Stimulated activated CD8-positive, alpha-beta memory T cell treated with anti-CD3 and anti-CD28 coated beads, Interleukin-4, amount 100 ng/mL, for 4 hours (primary cell): ENCODE data around the gene PDGFC.

Experiments
- DNase-seq, 2 donors: peaks; one replicate each; pipeline ENCODE4 v3.0.0-alpha.2; 2020; ENCODE audit warnings: low read depth in 2 of 2, low spot score in 1 of 2

The PDGFC gene

GRCh38 chr4:156790866-156791265 is 180.7 kb downstream of the PDGFC start:
- no peak for DNase-seq

DNA sequence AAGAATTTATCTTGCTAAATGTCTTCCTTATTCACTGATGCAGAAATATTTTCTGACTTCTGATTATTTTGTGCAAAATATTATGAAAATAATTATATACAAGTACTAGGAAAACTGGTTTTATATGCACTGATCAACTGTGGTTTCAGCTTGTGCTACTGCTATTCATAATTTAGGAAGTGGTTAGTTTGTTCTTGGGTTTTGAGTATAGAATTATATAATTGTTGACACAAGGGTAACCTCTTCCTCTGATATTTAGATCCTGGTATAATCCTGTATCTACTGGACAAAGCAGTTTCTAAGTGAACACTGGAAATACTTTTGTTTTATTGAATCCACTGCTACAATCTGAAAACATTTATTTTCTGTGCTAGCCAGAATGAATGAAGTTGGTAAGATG is 182.8 kb downstream of the PDGFC start:
- no peak for DNase-seq

DNA sequence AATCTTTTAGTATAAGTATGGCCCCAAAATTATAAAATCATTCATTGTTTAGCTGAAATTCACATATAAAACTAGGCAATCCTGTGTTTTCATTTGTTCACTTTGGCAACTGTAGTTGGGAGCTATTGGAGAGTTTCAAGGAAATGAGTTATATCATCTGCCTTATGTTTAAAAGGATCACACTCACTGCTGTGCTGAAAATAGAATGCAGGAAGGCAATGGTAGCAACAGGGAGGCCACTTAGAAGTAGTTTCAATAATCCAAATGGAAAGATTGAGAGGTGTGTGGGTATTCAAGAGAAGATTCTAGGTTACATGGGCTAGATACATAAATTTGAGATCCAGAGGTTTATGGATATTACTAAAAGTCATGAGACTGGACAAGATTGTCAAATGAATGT is 184.9 kb downstream of the PDGFC start:
- DNase-seq, result no peak

- no peak for DNase-seq
Observed at GRCh38 chr4:156784970-156785369, 186.6 kb downstream of the PDGFC start.

DNA sequence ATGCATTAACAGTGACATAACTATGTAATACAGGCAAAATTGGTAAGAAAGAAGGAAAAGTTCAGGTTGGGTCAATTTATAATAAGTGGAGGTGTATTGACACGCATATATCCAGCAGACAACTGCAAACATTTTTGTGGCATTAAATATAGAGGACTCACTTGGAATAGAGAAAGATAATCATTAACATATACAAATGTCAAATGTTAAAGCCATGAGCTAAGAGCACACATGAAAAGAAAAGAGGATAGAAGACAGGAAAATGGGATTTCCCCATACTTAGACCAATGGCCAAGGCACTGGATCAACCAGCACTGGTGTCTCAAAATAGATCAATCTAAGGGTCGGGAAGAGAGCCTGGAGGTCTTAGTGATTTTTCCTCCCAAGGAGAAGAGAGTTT is 187.6 kb downstream of the PDGFC start:
- DNase-seq, result no peak

DNA sequence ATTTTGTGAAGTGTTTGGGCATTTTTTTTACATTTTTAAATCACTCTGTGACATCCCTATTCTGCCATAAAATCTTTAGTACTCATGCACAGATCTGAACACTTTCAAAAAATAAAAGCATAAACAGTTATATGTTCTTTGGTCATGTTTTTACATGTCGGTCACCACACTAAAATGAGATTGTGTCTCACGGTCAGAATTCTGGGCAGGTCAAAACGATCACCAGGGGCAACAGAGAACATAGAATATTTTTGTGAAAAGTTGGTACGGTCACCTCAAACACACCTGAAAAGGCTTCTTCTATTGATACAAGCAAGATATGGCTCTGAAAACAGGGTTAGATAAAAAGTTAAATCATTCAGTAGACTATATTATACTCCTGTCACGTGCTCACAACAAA is 189.1 kb downstream of the PDGFC start:
- no peak for DNase-seq

DNA sequence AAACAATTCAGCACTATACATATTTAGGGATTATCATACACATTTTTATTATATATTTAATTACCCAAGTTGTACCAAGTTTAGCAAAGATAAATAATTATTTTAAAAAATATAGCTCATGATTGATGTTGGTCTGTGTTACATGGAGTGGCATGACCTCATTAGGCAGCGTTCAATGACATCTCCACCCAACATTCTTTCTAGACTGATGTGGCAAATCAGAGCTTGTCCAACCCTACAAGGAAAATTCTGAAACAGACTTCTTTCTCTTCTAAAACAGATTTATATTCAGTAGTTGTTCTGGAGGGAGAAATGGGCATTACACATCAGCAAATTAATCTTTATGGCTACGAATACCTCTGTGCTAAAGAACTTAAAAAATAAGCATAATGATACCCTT is 189.7 kb downstream of the PDGFC start:
- DNase-seq, result no peak

DNA sequence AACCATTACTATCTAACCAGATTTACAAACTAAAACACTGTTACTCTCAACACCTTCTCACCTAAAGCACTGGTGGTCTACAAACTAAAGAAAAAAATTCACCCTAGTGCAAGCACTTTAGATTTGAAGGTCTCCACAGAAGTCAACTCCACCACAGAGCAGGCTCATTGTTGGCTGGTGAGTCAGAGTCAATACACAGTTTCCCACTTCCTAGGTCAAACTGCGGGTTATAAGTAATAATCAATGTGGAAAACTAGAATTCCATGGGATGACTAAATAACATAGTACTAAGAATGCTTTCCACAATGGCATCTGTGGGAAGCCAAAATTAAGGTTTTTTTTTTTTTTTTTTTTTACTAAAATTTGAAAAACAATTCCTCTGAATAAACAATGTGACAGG is 191.8 kb downstream of the PDGFC start:
- DNase-seq, result no peak

DNA sequence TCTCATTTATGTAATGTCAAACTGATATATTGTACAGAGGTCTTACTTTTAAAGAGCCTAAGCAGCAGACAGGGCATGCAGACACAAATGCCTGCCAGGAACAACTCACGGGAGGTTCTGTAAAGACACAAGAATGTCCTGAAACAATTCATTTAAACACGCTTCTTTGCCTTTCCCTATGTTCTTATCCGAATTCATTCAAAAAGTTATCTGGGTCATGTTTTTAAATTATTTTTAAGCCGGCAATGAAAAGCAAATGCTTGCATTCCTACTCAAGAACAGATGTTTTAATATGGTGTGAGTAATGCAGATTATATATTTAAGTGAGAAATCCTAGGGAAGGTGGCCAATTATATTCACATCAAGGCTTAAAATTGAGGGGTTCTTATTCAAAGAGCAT is 192.6 kb downstream of the PDGFC start:
- DNase-seq, result no peak

GRCh38 chr4:156778606-156779005 is 193.0 kb downstream of the PDGFC start:
- no peak for DNase-seq

DNA sequence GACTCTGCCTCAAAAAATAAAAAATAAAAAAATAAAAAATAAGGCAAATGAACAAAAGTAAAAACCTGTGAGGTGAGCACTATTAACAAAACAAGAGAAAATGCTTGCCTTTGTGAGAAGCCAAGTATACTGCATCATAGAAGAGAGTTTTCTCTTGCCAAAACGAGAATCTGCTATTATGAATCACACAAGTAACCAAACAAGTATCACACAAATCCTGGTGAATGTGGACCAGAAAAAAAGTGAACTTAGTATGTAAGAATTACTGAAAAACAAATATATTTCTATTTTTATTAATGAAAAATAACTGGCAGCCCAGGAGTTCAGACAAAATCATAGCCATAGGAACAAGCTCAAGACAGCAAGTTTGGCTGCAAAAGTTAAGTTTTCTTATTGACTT is 193.5 kb downstream of the PDGFC start:
- no peak for DNase-seq

DNA sequence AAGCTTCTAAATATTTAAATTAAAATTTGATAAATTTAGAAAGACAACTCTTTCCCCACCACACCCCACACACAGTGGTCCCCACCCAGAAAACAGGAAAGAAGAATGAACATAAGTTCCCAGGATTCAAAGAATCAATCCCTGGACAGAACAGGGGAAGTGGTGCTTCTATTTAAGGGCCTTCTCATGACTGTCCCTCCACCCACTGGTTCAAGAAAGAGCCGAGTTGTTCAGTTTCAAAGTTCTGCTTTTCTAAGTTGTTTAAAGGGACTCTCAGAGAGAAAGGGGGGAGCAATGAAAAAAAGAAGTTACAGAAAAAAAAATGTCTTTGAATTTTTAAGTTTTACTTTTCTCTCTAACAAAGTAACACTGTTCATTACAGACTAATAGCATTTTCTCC is 195.8 kb downstream of the PDGFC start:
- DNase-seq, result no peak

- DNase-seq, result no peak
Observed at GRCh38 chr4:156774422-156774821, 197.2 kb downstream of the PDGFC start.

- DNase-seq, result no peak
Observed at GRCh38 chr4:156773648-156774357, 197.8 kb downstream of the PDGFC start.

DNA sequence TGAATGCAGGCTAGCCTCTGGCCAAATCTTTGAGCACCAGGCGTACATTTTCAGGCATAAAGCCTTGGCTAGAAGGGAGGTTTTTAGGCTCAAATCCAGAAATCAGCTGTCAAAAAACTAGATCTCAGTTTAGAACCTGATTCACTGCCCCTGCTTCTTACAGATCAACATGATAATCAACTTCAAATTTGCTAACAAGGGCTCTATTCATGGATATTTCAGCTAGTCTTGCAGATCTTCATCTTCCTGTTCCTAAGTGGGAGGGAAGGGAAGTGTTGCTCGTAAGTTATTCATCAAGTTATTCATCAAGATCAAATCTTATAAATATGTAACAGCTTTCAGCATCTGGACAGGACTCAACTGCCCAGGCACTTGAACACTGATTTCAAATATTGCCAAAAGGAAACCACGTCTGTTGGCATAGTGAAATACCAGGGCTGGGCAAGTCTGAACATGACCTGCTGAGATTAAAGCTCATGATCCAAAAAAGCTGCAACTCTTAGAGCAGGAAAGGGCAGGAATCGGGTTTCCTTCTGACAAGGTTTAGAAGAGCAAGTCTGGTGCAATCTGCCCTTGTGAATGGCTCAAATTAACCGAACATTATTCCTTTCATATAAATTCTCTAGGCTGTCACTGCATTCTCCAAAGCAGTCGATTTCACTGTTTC is 200.3 kb downstream of the PDGFC start:
- DNase-seq, result no peak

- no peak for DNase-seq
Observed at GRCh38 chr4:156770140-156770539, 201.5 kb downstream of the PDGFC start.

GRCh38 chr4:156767911-156768415 is 203.6 kb downstream of the PDGFC start:
- no peak for DNase-seq

- DNase-seq, result no peak
Observed at GRCh38 chr4:156766846-156767245, 204.8 kb downstream of the PDGFC start.

DNA sequence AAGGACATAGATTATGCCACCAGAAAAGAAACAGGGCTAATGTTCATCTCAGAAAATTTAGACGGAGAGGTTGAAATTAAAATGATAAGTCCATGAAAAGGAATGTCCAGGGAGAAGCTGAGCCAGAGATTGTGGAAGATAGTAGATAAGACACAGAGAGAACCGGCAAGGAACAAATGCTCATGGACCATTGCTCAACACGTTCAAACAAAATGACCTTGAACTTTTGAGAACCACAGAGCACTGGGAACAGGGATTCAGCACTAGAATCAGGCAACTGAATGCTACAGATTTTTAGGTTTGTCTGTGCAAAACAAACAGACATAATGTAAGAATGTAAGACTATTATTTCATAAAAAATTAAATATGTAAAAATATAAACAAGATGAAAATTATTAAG is 206.3 kb downstream of the PDGFC start:
- DNase-seq, result no peak

DNA sequence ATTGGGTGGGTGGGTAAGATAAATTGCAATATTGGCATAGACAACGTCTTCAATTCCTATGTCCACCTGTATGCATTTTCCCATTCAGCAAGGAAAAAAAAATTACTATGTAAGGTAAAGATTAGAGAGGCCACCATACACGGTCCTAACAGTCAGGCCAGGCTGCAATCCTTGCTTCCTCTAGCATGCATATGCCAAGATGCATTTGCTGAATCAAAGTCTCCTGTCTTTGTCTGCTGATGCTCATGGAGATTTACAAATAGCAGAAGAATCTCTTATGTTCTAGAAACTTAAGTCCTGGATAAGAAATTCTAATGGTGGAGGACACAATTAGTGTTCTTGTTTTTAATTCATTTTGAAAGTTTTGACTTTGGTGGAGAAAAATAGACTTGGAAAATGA is 206.8 kb downstream of the PDGFC start:
- no peak for DNase-seq

GRCh38 chr4:156764145-156764544 is 207.5 kb downstream of the PDGFC start:
- no peak for DNase-seq

- no peak for DNase-seq
Observed at GRCh38 chr4:156763511-156763910, 208.1 kb downstream of the PDGFC start.

GRCh38 chr4:156762851-156763250 is 208.7 kb downstream of the PDGFC start:
- DNase-seq, result no peak
